ENCODE data around the gene DCAF8. TPM values are rescaled to one million over a fixed set of nuclear protein-coding genes. Genes with fewer than 3 reads are reported as not detected.

Gene DCAF8
- total and polyA plus RNA-seq, 12 donors: 64.3 to 162 (median 132) TPM

- H3K4me3 ChIP-seq: no peak overlapping the region
- WGBS, 4 donors: 93 to 95% (median 95%) methylated on average over 20 to 24 of the region's 24 CpGs
- no peak for DNase-seq
- intact Hi-C loops (cut with DNase I): loop anchor here in 1 of 2 donors (10.0 kb wide), 1 partner anchor 45 kb away; the partner anchor contains the start of gene CASQ1
- H3K9me3 ChIP-seq (replicated peaks in 1 of 3): no peaks in the 10 kb centered on the region
- H3K4me1 ChIP-seq (replicated peaks in 1 of 2): peaks cover 5 to 17% of the 10 kb centered on the region in 2 donors
- no peak for TF ChIP-seq POLR2A (IDR thresholded peaks at IDR 0.05)
- H3K27me3 ChIP-seq: no peaks in the 10 kb centered on the region
- no peak overlapping the region for H3K27ac ChIP-seq
- H3K36me3 ChIP-seq (replicated peaks in 1 of 2): peaks cover 0 to 82% of the 10 kb centered on the region in 2 donors
Observed at GRCh38 chr1:160239582-160240299, 22.6 kb downstream of the DCAF8 start.

GRCh38 chr1:160238408-160238807 is 23.9 kb downstream of the DCAF8 start:
- DNase-seq: peak in 6 of 7 donors; percentile 61 to 84 (median 80)
- Histone ChIP-seq H3K4me1 (replicated peaks in 1 of 2) (peaks cover 5 to 24% of the 10 kb centered on the region in 2 donors), H3K36me3 (replicated peaks in 1 of 2) (peaks cover 0 to 76% of the 10 kb centered on the region in 2 donors), H3K27ac (no peak overlapping the region), H3K4me3 (no peak overlapping the region), H3K27me3 (no peaks in the 10 kb centered on the region), H3K9me3 (replicated peaks in 1 of 3) (no peaks in the 10 kb centered on the region)
- 40 to 64% (median 52%) methylated on average over 5 of the region's 5 CpGs for whole genome bisulfite sequencing, 4 donors
- intact Hi-C loops (cut with DNase I): no loop called here
- no peak for TF ChIP-seq POLR2A (IDR thresholded peaks at IDR 0.05)
- no peak for TF ChIP-seq CTCF (IDR thresholded peaks at IDR 0.05)

- no peak for DNase-seq
- Histone ChIP-seq H3K4me3 (no peak overlapping the region), H3K9me3 (replicated peaks in 1 of 3) (no peaks in the 10 kb centered on the region), H3K27me3 (no peaks in the 10 kb centered on the region), H3K27ac (no peak overlapping the region), H3K4me1 (replicated peaks in 1 of 2) (peaks cover 5 to 24% of the 10 kb centered on the region in 2 donors), H3K36me3 (replicated peaks in 1 of 2) (peaks cover 0 to 74% of the 10 kb centered on the region in 2 donors)
- no peak for TF ChIP-seq CTCF (IDR thresholded peaks at IDR 0.05)
- no peak for TF ChIP-seq POLR2A (IDR thresholded peaks at IDR 0.05)
- intact Hi-C loops (cut with DNase I): no loop called here
- 88 to 98% (median 95%) methylated on average over 2 of the region's 2 CpGs for whole genome bisulfite sequencing, 4 donors
Observed at GRCh38 chr1:160237558-160237957, 24.8 kb downstream of the DCAF8 start.

- Histone ChIP-seq H3K4me3 (no peak overlapping the region), H3K27ac (no peak overlapping the region), H3K4me1 (replicated peaks in 1 of 2) (peaks cover 5 to 24% of the 10 kb centered on the region in 2 donors), H3K36me3 (replicated peaks in 1 of 2) (peaks cover 0 to 77% of the 10 kb centered on the region in 2 donors), H3K27me3 (no peaks in the 10 kb centered on the region), H3K9me3 (replicated peaks in 1 of 3) (no peaks in the 10 kb centered on the region)
- DNase-seq: no peak
- intact Hi-C loops (cut with DNase I): no loop called here
- no peak for TF ChIP-seq POLR2A (IDR thresholded peaks at IDR 0.05)
- 86 to 91% (median 89%) methylated on average over 5 of the region's 5 CpGs for WGBS, 4 donors
Observed at GRCh38 chr1:160236806-160237205, 25.5 kb downstream of the DCAF8 start.

- intact Hi-C loops (cut with DNase I): no loop called here
- Histone ChIP-seq H3K4me3 (no peak overlapping the region), H3K4me1 (replicated peaks in 1 of 2) (peaks cover 0 to 12% of the 10 kb centered on the region in 2 donors), H3K27me3 (no peaks in the 10 kb centered on the region), H3K27ac (no peak overlapping the region), H3K9me3 (replicated peaks in 1 of 3) (no peaks in the 10 kb centered on the region), H3K36me3 (replicated peaks in 1 of 2) (peaks cover 0 to 82% of the 10 kb centered on the region in 2 donors)
- no peak for TF ChIP-seq CTCF (IDR thresholded peaks at IDR 0.05)
- no peak for DNase-seq
Observed at GRCh38 chr1:160232911-160233310, 29.4 kb downstream of the DCAF8 start.
